GM23338 (cell line): Measurements from ENCODE around the gene ZNF697. TPM values are rescaled to one million over a fixed set of nuclear protein-coding genes. Genes with fewer than 3 reads are reported as not detected.

Experiments used
- ATAC-seq: fragments of 200-7000 bp; cut with Tn5 transposase; 3 replicates; pipeline ENCODE4 v1.9.1; 2020
- DNase-seq: peaks from one replicate; pipeline ENCODE4 v3.0.0-alpha.2; 2015; ENCODE audit warnings: low spot score
- H2AFZ ChIP-seq: fragments of 200-600 bp; sonication (generic); 2 replicates; pipeline ENCODE4 v1.8.0; 2016; ENCODE audit warnings: antibody characterized with exemption, mild to moderate bottlenecking, moderate library complexity
- H3F3A ChIP-seq: fragments of 200-600 bp; sonication (generic); replicated peaks from 2 replicates; pipeline ENCODE4 v1.8.0; 2017; ENCODE audit warnings: antibody characterized with exemption, mixed run types, low read depth
- H3K27ac ChIP-seq: fragments of 200-600 bp; sonication (generic); 2 replicates; pipeline ENCODE4 v1.6.1; 2016; ENCODE audit warnings: low read depth
- H3K27me3 ChIP-seq: fragments of 200-600 bp; sonication (generic); 2 replicates; pipeline ENCODE4 v1.8.0; 2016; ENCODE audit warnings: mild to moderate bottlenecking, mixed run types, moderate library complexity; ENCODE audit not compliant: insufficient read depth
- H3K36me3 ChIP-seq: fragments of 200-600 bp; sonication (generic); 2 replicates; pipeline ENCODE4 v1.8.0; 2016; ENCODE audit warnings: mild to moderate bottlenecking; ENCODE audit not compliant: insufficient read depth
- H3K4me1 ChIP-seq: fragments of 200-600 bp; sonication (generic); 2 replicates; pipeline ENCODE4 v1.8.0; 2016; ENCODE audit warnings: mild to moderate bottlenecking, moderate library complexity; ENCODE audit not compliant: insufficient read depth
- H3K4me2 ChIP-seq: fragments of 200-600 bp; sonication (generic); 2 replicates; pipeline ENCODE4 v1.7.1; 2017; ENCODE audit warnings: mixed run types
- H3K4me3 ChIP-seq: fragments of 200-600 bp; sonication (generic); 2 replicates; pipeline ENCODE4 v1.6.1; 2016; ENCODE audit warnings: mixed run types
- H3K79me2 ChIP-seq: fragments of 200-600 bp; sonication (generic); replicated peaks from 2 replicates; pipeline ENCODE4 v1.8.0; 2017; ENCODE audit warnings: mild to moderate bottlenecking; ENCODE audit not compliant: insufficient read depth
- H3K9me2 ChIP-seq: fragments of 200-600 bp; sonication (generic); 2 replicates; pipeline ENCODE4 v1.8.0; 2017; ENCODE audit not compliant: insufficient read depth
- H4K20me1 ChIP-seq: fragments of 200-600 bp; sonication (generic); replicated peaks from 2 replicates; pipeline ENCODE4 v1.8.0; 2017; ENCODE audit warnings: mild to moderate bottlenecking; ENCODE audit not compliant: insufficient read depth
- H3K27ac Mint-ChIP-seq: 2 replicates; pipeline ENCODE4 v1.8.0; 2020; ENCODE audit warnings: inconsistent platforms, mild to moderate bottlenecking, moderate library complexity, mixed read lengths
- H3K27me3 Mint-ChIP-seq: 3 replicates; pipeline ENCODE4 v1.8.0; 2022; ENCODE audit warnings: low read depth, mild to moderate bottlenecking, moderate library complexity, mixed read lengths, inconsistent platforms; ENCODE audit not compliant: insufficient read depth, poor library complexity
- H3K36me3 Mint-ChIP-seq: 3 replicates; pipeline ENCODE4 v1.8.0; 2021; ENCODE audit warnings: low read depth, mild to moderate bottlenecking, inconsistent platforms, moderate library complexity, mixed read lengths
- H3K4me1 Mint-ChIP-seq: 3 replicates; pipeline ENCODE4 v1.8.0; 2020; ENCODE audit warnings: mild to moderate bottlenecking, inconsistent platforms, mixed read lengths
- H3K4me3 Mint-ChIP-seq: 3 replicates; pipeline ENCODE4 v1.8.0; 2021; ENCODE audit warnings: moderate library complexity, mild to moderate bottlenecking, inconsistent platforms, mixed read lengths
- H3K9me3 Mint-ChIP-seq: 3 replicates; pipeline ENCODE4 v1.8.0; 2020; ENCODE audit warnings: moderate library complexity, mild to moderate bottlenecking, inconsistent platforms, mixed read lengths
- ETS1 ChIP-seq: IDR thresholded peaks from 2 replicates; pipeline ENCODE4 v1.6.1; 2016; ENCODE audit warnings: antibody characterized with exemption
- EZH2 ChIP-seq: fragments of 200-600 bp; sonication (generic); IDR thresholded peaks from one replicate; pipeline ENCODE4 v1.8.0; 2017; ENCODE audit warnings: antibody characterized with exemption, mild to moderate bottlenecking, low read depth; ENCODE audit not compliant: unreplicated experiment
- EZH2phosphoT487 ChIP-seq: fragments of 200-600 bp; sonication (generic); IDR thresholded peaks from one replicate; pipeline ENCODE4 v1.8.1; 2018; ENCODE audit warnings: antibody characterized with exemption; ENCODE audit not compliant: unreplicated experiment
- NANOG ChIP-seq: IDR thresholded peaks from 2 replicates; pipeline ENCODE4 v1.6.1; 2016; ENCODE audit warnings: antibody characterized with exemption, borderline replicate concordance
- POLR2AphosphoS5 ChIP-seq: IDR thresholded peaks from 2 replicates; pipeline ENCODE4 v1.6.1; 2016; ENCODE audit warnings: antibody characterized with exemption, low read depth
- REST ChIP-seq: IDR thresholded peaks from one replicate; pipeline ENCODE4 v1.6.1; 2018; ENCODE audit warnings: antibody characterized with exemption; ENCODE audit not compliant: unreplicated experiment
- STAT1 ChIP-seq: IDR thresholded peaks from one replicate; pipeline ENCODE4 v1.6.1; 2016; ENCODE audit warnings: antibody characterized with exemption; ENCODE audit not compliant: unreplicated experiment
- ZNF331 ChIP-seq: fragments of 250-450 bp; sonication (Bioruptor Pico); IDR thresholded peaks from 2 replicates; pipeline ENCODE4 v1.5.0; 2020; ENCODE audit warnings: low read depth, mild to moderate bottlenecking, moderate library complexity
- ZNF462 ChIP-seq: fragments of 250-450 bp; sonication (Bioruptor Pico); IDR thresholded peaks from 2 replicates; pipeline ENCODE4 v1.5.0; 2020; ENCODE audit warnings: mild to moderate bottlenecking, moderate library complexity
- polyA plus RNA-seq: library from polyadenylated mRNA; unstranded; fragments of >200 nt; fragmentation: Nextera tagmentation; extraction: Ambion mirVana; gene quantifications from 2 replicates; pipeline ENCODE4 v1.2.1, GENCODE V29; 2016
- total RNA-seq: library from RNA; depleted of rRNA; stranded (reverse); fragments of >200 nt; shearing (Covaris generic); gene quantifications from 2 replicates; pipeline ENCODE4 v1.2.3, GENCODE V29; 2014

Gene ZNF697
- total and polyA plus RNA-seq, 2 experiments from 2014 or later, result 5.4 to 32.0 TPM

- Mint-ChIP-seq H3K4me1 (no peaks in the 10 kb centered on the region), H3K36me3 (no peaks in the 10 kb centered on the region), H3K27ac (no peak overlapping the region), H3K27me3 (peaks cover 5% of the 10 kb centered on the region), H3K9me3 (no peaks in the 10 kb centered on the region), H3K4me3 (no peak overlapping the region)
- Histone ChIP-seq H3K36me3 (no peaks in the 10 kb centered on the region), H2AFZ (no peak overlapping the region), H3K27me3 (no peaks in the 10 kb centered on the region), H4K20me1 (no peaks in the 10 kb centered on the region), H3K27ac (no peak overlapping the region), H3F3A (no peaks in the 10 kb centered on the region), H3K9me2 (no peaks in the 10 kb centered on the region), H3K4me1 (0 out of 2 replicates have a peak, but pooled peaks cover 4% of the 10 kb centered on the region), H3K4me3 (no peak overlapping the region), H3K79me2 (no peaks in the 10 kb centered on the region), H3K4me2 (no peak overlapping the region)
- TF ChIP-seq POLR2AphosphoS5 (no peak), EZH2phosphoT487 (no peak), ZNF331 (CRISPR knock-in tag) (no peak)
- ATAC-seq, result no peak
- DNase-seq, result no peak
Measured at GRCh38 chr1:119602169-119602568, 45.9 kb downstream of the ZNF697 start.

GRCh38 chr1:119600976-119601375 is 47.1 kb downstream of the ZNF697 start:
- H3K9me3 Mint-ChIP-seq, result no peaks in the 10 kb centered on the region
- TF ChIP-seq REST, result no peak
- no peak for TF ChIP-seq STAT1
- no peak for TF ChIP-seq ZNF331 (CRISPR knock-in tag)
- no peak for TF ChIP-seq ETS1
- no peak for TF ChIP-seq POLR2AphosphoS5
- no peak for TF ChIP-seq EZH2
- TF ChIP-seq EZH2phosphoT487, result no peak
- no peak for TF ChIP-seq ZNF462 (CRISPR knock-in tag)
- no peak for TF ChIP-seq NANOG
- DNase-seq (no peak), ATAC-seq (no peak)
- Histone ChIP-seq H3K36me3 (no peaks in the 10 kb centered on the region), H3F3A (no peaks in the 10 kb centered on the region), H4K20me1 (no peaks in the 10 kb centered on the region), H3K79me2 (no peaks in the 10 kb centered on the region), H2AFZ (no peak overlapping the region), H3K4me1 (no peaks in the 10 kb centered on the region), H3K27me3 (no peaks in the 10 kb centered on the region), H3K27ac (no peak overlapping the region), H3K4me2 (no peak overlapping the region), H3K4me3 (no peak overlapping the region), H3K9me2 (peaks cover 9% of the 10 kb centered on the region; the same call in 1 of the 2 replicates)
- H3K27me3 Mint-ChIP-seq, result peaks cover 5% of the 10 kb centered on the region
- H3K4me1 Mint-ChIP-seq, result no peaks in the 10 kb centered on the region
- no peaks in the 10 kb centered on the region for H3K36me3 Mint-ChIP-seq
- H3K27ac Mint-ChIP-seq, result no peak overlapping the region
- H3K4me3 Mint-ChIP-seq, result no peak overlapping the region
